GM12878 (cell line): ENCODE data around the gene MACF1. TPM values are rescaled to one million over a fixed set of nuclear protein-coding genes. Genes with fewer than 3 reads are reported as not detected.

Source experiments
- ATAC-seq: fragments of 200-7000 bp; cut with Tn5 transposase; 3 replicates; pipeline ENCODE4 v1.9.1; 2020; ENCODE audit warnings: mild to moderate bottlenecking, moderate library complexity
- BruUV-seq: library from RNA; stranded (reverse); fragments of 400-500 nt; replicated peaks from 2 replicates; lab custom pipeline; 2021; lab: Mats Ljungman, UMichigan
- CTCF ChIA-PET: fragments of 300-600 bp; sonication (Branson Sonifier 250); formaldehyde crosslinking; extraction: SDS; loops from one replicate; lab custom pipeline; 2021; ENCODE audit warnings: inconsistent platforms; lab: Yijun Ruan, JAX
- POLR2A ChIA-PET: fragments of 350-600 bp; formaldehyde crosslinking; extraction: SDS; loops from one replicate; lab custom pipeline; 2021; ENCODE audit warnings: inconsistent platforms; lab: Charles Lee
- RAD21 ChIA-PET: fragments of 300-600 bp; sonication (Branson Sonifier 250); formaldehyde crosslinking; loops from one replicate; lab custom pipeline; 2023; ENCODE audit warnings: antibody characterized with exemption; ENCODE audit not compliant: unreplicated experiment; lab: Charles Lee
- SMC1A ChIA-PET: fragments of 300-600 bp; sonication (Branson Sonifier 250); formaldehyde crosslinking; loops from one replicate; lab custom pipeline; 2023; ENCODE audit not compliant: unreplicated experiment, uncharacterized antibody; lab: Charles Lee
- DNase-seq: peaks from one replicate; pipeline ENCODE4 v3.0.0-alpha.2; 2011; ENCODE audit warnings: low read depth, low spot score
- FAIRE-seq: peaks from 3 replicates; lab custom pipeline; 2011; peaks lifted over from hg19 to GRCh38; lab: Jason Lieb, UNC
- H2AFZ ChIP-seq: 2 replicates; pipeline ENCODE4 v1.6.0; 2011; ENCODE audit warnings: low read depth, low read length, control low read depth; ENCODE audit not compliant: control insufficient read depth
- H3K27ac ChIP-seq: 2 replicates; pipeline ENCODE4 v1.5.1; 2011; ENCODE audit warnings: control low read depth; ENCODE audit not compliant: control insufficient read depth, insufficient read depth
- H3K27me3 ChIP-seq, 2 experiments: replicated peaks in 1 of 2; 2 replicates each; pipeline versions ENCODE4 v1.6.0 to v1.6.1; 2011; ENCODE audit warnings: low read length in 1 of 2; ENCODE audit not compliant: control insufficient read depth in 2 of 2, insufficient read depth in 2 of 2
- H3K36me3 ChIP-seq, 2 experiments: 2 replicates each; pipeline ENCODE4 v1.5.1; 2011; ENCODE audit warnings: low read length in 1 of 2; ENCODE audit not compliant: control insufficient read depth in 2 of 2, insufficient read depth in 2 of 2
- H3K4me1 ChIP-seq: 2 replicates; pipeline ENCODE4 v1.6.1; 2011; ENCODE audit warnings: mild to moderate bottlenecking, low read length, moderate library complexity, mixed read lengths; ENCODE audit not compliant: control insufficient read depth, insufficient read depth
- H3K4me2 ChIP-seq: 2 replicates; pipeline ENCODE4 v1.6.0; 2011; ENCODE audit warnings: control low read depth; ENCODE audit not compliant: control insufficient read depth, insufficient read depth
- H3K4me3 ChIP-seq: fragments of 200-600 bp; sonication (generic); 2 replicates; pipeline ENCODE4 v1.5.1; 2016
- H3K79me2 ChIP-seq: 2 replicates; pipeline ENCODE4 v1.6.0; 2011; ENCODE audit warnings: low read length; ENCODE audit not compliant: control insufficient read depth, insufficient read depth
- H3K9ac ChIP-seq: 2 replicates; pipeline ENCODE4 v1.8.0; 2011; ENCODE audit warnings: low read length, control low read depth, mixed read lengths; ENCODE audit not compliant: control insufficient read depth, insufficient read depth
- H3K9me3 ChIP-seq: replicated peaks from 3 replicates; pipeline ENCODE4 v1.5.1; 2011; ENCODE audit warnings: mild to moderate bottlenecking, low read length; ENCODE audit not compliant: control insufficient read depth, insufficient read depth
- H4K20me1 ChIP-seq: 2 replicates; pipeline ENCODE4 v1.6.0; 2011; ENCODE audit not compliant: control insufficient read depth, insufficient read depth
- BRCA1 ChIP-seq: IDR thresholded peaks from 2 replicates; pipeline ENCODE4 v1.6.1; 2011; ENCODE audit warnings: low read depth, low read length, improper control_type of control experiment
- CHD4 ChIP-seq: fragments of 200-600 bp; sonication (generic); IDR thresholded peaks from 2 replicates; pipeline ENCODE4 v1.6.1; 2016; ENCODE audit warnings: mild to moderate bottlenecking
- EED ChIP-seq: sonication (generic); IDR thresholded peaks from 2 replicates; pipeline ENCODE4 v1.6.1; 2016; ENCODE audit warnings: antibody characterized with exemption, low read depth
- EZH2 ChIP-seq: IDR thresholded peaks from 2 replicates; pipeline ENCODE4 v1.6.1; 2012; ENCODE audit warnings: low read depth, mild to moderate bottlenecking, control low read depth, inconsistent platforms, low read length, borderline replicate concordance; ENCODE audit not compliant: control insufficient read depth
- HCFC1 ChIP-seq: fragments of 150-350 bp; IDR thresholded peaks from 2 replicates; pipeline ENCODE4 v1.6.1; 2014; ENCODE audit warnings: low read length
- HDAC2 ChIP-seq: fragments of 200-600 bp; sonication (generic); IDR thresholded peaks from 2 replicates; pipeline ENCODE4 v1.6.1; 2017
- HDGF ChIP-seq: fragments of 450-650 bp; IDR thresholded peaks from 2 replicates; pipeline ENCODE4 v1.6.1; 2016; ENCODE audit warnings: antibody characterized with exemption
- NR2C2 ChIP-seq: IDR thresholded peaks from 2 replicates; pipeline ENCODE4 v1.6.1; 2011; ENCODE audit warnings: borderline replicate concordance, low read depth; ENCODE audit not compliant: control insufficient read depth, insufficient read length
- RBBP5 ChIP-seq: fragments of 200-600 bp; sonication (generic); conservative IDR thresholded peaks from 2 replicates; pipeline ENCODE4 v1.6.1; 2016
- RCOR1 ChIP-seq: conservative IDR thresholded peaks from 2 replicates; pipeline ENCODE4 v1.6.1; 2012; ENCODE audit warnings: low read depth, low read length, improper control_type of control experiment
- TAF1 ChIP-seq: IDR thresholded peaks from 2 replicates; pipeline ENCODE4 v1.6.1; 2011; ENCODE audit warnings: mild to moderate bottlenecking, low read depth, low read length, borderline replicate concordance
- ZSCAN29 ChIP-seq: fragments of 450-650 bp; IDR thresholded peaks from 2 replicates; pipeline ENCODE4 v1.6.1; 2017; ENCODE audit warnings: mild to moderate bottlenecking, moderate library complexity
- WGBS: methylation state at CpG from one replicate; pipeline ENCODE4 v1.1.6; 2016; ENCODE audit warnings: low lambda C conversion rate; ENCODE audit not compliant: insufficient replicate concordance, insufficient coverage; ENCODE audit errors: missing lambda C conversion rate; 5-methylcytosine and 5-hydroxymethylcytosine counted together
- in situ Hi-C: fragments of 300-500 bp; cut with MboI; formaldehyde crosslinking; loops from 9 replicates; pipeline ENCODE4 v1.14.3; 2018; ENCODE audit warnings: mixed read lengths
- intact Hi-C: fragments of 100-400 bp; cut with micrococcal nuclease; formaldehyde crosslinking; loops from one replicate; pipeline ENCODE4 v1.14.2; 2022; ENCODE audit not compliant: unreplicated experiment
- polyA plus RNA-seq, 11 experiments: library from polyadenylated mRNA; depleted of rRNA in 4 of 11; unstranded in 6 of 11; stranded (reverse) in 5 of 11; fragments of >200 nt; fragmentation: Nextera tagmentation in 4 of 11; fragmentation: Illumina TruSeq in 1 of 11; extraction: Ambion mirVana in 4 of 11; extraction: Trizol in 1 of 11; gene quantifications; 1 replicate in 1 of 11; 2 replicates in 10 of 11; pipeline versions ENCODE4 v1.2.1 to v1.2.3, GENCODE V29; 2011 to 2016; ENCODE audit warnings: inconsistent platforms in 2 of 11, missing spikeins in 2 of 11, low read depth in 1 of 11
- total RNA-seq, 4 experiments: library from RNA; depleted of rRNA in 3 of 4; stranded (reverse); fragments of >200 nt in 3 of 4; fragmentation: Illumina TruSeq in 1 of 4; extraction: Trizol in 1 of 4; gene quantifications; 2 replicates each; pipeline versions ENCODE4 v1.2.1 to v1.2.3, GENCODE V29; 2013 to 2021
- TF ChIP-seq, protein P1 (sequence below): fragments of 450-650 bp; IDR thresholded peaks from 2 replicates; pipeline ENCODE4 v1.6.1; 2017; ENCODE audit warnings: mild to moderate bottlenecking, moderate library complexity
- TF ChIP-seq, protein P2 (sequence below): fragments of 450-650 bp; IDR thresholded peaks from 2 replicates; pipeline ENCODE4 v1.6.1; 2017; ENCODE audit warnings: mild to moderate bottlenecking, moderate library complexity

Gene MACF1
- total and polyA plus RNA-seq, 10 of the 15 experiments (the other 5 are each of a cell fraction or from before 2014, with no cell fraction given): 15.5 to 201 (median 76.9) TPM

DNA sequence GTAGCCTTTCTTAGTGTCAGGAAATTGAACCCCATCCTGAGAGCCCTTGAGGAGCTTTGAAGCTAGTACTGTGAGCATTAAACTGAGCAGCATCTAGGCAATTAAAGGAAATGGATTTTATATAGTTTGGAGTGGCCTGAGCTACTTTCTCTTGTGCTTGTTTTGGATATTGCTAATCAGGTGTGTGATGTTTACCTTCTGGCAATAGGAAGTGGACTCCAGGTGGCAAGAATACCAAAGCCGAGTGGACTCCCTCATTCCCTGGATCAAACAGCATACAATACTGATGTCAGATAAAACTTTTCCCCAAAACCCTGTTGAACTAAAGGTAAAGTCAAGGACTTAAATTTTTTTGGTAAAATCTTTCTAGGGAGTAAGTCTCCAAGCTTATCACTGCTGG, 79.4 kb downstream of the MACF1 start:
- ChIA-PET SMC1A (interaction anchor here (0.7 to 2.9 kb wide), 8 partner anchors 11 to 91 kb away, joined by 3 to 14 read pairs (median 3); no protein-coding TSS in a partner anchor), CTCF (interaction anchor here (0.9 to 2.4 kb wide), 5 partner anchors 14 to 127 kb away, joined by 3 to 7 read pairs (median 3); no protein-coding TSS in a partner anchor)

More for the DNA sequence above, 79.4 kb downstream of the MACF1 start:
- POLR2A ChIA-PET: no interaction called here
- RAD21 ChIA-PET: interaction anchor here (1.0 kb wide), 2 partner anchors 16 to 89 kb away, joined by 3 read pairs; no protein-coding TSS in a partner anchor
- Histone ChIP-seq H3K4me2 (no peak overlapping the region), H3K36me3 (peaks cover 16 to 27% of the 10 kb centered on the region in 2 experiments), H4K20me1 (no peaks in the 10 kb centered on the region)
- BruUV-seq: no TSS peak
- in situ Hi-C loops: no loop called here
- TF ChIP-seq HDGF (no peak), CHD4 (no peak), TAF1 (no peak), EZH2 (no peak), EED (no peak), RCOR1 (no peak), ZSCAN29 (no peak), HDAC2 (no peak), BRCA1 (no peak), HCFC1 (no peak), RBBP5 (no peak), NR2C2 (no peak)
- TF ChIP-seq, protein P1, sequence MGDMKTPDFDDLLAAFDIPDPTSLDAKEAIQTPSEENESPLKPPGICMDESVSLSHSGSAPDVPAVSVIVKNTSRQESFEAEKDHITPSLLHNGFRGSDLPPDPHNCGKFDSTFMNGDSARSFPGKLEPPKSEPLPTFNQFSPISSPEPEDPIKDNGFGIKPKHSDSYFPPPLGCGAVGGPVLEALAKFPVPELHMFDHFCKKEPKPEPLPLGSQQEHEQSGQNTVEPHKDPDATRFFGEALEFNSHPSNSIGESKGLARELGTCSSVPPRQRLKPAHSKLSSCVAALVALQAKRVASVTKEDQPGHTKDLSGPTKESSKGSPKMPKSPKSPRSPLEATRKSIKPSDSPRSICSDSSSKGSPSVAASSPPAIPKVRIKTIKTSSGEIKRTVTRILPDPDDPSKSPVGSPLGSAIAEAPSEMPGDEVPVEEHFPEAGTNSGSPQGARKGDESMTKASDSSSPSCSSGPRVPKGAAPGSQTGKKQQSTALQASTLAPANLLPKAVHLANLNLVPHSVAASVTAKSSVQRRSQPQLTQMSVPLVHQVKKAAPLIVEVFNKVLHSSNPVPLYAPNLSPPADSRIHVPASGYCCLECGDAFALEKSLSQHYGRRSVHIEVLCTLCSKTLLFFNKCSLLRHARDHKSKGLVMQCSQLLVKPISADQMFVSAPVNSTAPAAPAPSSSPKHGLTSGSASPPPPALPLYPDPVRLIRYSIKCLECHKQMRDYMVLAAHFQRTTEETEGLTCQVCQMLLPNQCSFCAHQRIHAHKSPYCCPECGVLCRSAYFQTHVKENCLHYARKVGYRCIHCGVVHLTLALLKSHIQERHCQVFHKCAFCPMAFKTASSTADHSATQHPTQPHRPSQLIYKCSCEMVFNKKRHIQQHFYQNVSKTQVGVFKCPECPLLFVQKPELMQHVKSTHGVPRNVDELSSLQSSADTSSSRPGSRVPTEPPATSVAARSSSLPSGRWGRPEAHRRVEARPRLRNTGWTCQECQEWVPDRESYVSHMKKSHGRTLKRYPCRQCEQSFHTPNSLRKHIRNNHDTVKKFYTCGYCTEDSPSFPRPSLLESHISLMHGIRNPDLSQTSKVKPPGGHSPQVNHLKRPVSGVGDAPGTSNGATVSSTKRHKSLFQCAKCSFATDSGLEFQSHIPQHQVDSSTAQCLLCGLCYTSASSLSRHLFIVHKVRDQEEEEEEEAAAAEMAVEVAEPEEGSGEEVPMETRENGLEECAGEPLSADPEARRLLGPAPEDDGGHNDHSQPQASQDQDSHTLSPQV: no peak
- TF ChIP-seq, protein P2, sequence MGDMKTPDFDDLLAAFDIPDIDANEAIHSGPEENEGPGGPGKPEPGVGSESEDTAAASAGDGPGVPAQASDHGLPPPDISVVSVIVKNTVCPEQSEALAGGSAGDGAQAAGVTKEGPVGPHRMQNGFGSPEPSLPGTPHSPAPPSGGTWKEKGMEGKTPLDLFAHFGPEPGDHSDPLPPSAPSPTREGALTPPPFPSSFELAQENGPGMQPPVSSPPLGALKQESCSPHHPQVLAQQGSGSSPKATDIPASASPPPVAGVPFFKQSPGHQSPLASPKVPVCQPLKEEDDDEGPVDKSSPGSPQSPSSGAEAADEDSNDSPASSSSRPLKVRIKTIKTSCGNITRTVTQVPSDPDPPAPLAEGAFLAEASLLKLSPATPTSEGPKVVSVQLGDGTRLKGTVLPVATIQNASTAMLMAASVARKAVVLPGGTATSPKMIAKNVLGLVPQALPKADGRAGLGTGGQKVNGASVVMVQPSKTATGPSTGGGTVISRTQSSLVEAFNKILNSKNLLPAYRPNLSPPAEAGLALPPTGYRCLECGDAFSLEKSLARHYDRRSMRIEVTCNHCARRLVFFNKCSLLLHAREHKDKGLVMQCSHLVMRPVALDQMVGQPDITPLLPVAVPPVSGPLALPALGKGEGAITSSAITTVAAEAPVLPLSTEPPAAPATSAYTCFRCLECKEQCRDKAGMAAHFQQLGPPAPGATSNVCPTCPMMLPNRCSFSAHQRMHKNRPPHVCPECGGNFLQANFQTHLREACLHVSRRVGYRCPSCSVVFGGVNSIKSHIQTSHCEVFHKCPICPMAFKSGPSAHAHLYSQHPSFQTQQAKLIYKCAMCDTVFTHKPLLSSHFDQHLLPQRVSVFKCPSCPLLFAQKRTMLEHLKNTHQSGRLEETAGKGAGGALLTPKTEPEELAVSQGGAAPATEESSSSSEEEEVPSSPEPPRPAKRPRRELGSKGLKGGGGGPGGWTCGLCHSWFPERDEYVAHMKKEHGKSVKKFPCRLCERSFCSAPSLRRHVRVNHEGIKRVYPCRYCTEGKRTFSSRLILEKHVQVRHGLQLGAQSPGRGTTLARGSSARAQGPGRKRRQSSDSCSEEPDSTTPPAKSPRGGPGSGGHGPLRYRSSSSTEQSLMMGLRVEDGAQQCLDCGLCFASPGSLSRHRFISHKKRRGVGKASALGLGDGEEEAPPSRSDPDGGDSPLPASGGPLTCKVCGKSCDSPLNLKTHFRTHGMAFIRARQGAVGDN: no peak
- TF ChIP-seq, all 136 proteins: peak for 0
- Histone ChIP-seq H3K79me2 (peaks cover 5% of the 10 kb centered on the region), H3K4me3 (no peak overlapping the region), H3K9ac (no peak overlapping the region), H3K4me1 (no peaks in the 10 kb centered on the region), H2AFZ (no peak overlapping the region), H3K27me3 (no peaks in the 10 kb centered on the region), H3K27ac (no peak overlapping the region), H3K9me3 (no peaks in the 10 kb centered on the region)
- DNase-seq (no peak), ATAC-seq (no peak), FAIRE-seq (no peak)
- intact Hi-C loops: no loop called here
- WGBS: 87% methylated on average over 1 of the region's 1 CpG
